NB4 (cell line): ENCODE measurements around the gene ZC3H14.

ENCODE experiments used
- POLR2A ChIP-seq: IDR thresholded peaks from 2 replicates; pipeline ENCODE4 v1.6.1; 2011; ENCODE audit warnings: mild to moderate bottlenecking; ENCODE audit not compliant: insufficient read length; ENCODE audit errors: extremely low read depth
- TF ChIP-seq, protein P1 (sequence below): IDR thresholded peaks from one replicate; pipeline ENCODE4 v1.5.1; 2012; ENCODE audit warnings: low read depth, low read length
- TF ChIP-seq, protein P2 (sequence below): IDR thresholded peaks from 2 replicates; pipeline ENCODE4 v1.6.1; 2011; ENCODE audit warnings: low read depth, low read length

DNA sequence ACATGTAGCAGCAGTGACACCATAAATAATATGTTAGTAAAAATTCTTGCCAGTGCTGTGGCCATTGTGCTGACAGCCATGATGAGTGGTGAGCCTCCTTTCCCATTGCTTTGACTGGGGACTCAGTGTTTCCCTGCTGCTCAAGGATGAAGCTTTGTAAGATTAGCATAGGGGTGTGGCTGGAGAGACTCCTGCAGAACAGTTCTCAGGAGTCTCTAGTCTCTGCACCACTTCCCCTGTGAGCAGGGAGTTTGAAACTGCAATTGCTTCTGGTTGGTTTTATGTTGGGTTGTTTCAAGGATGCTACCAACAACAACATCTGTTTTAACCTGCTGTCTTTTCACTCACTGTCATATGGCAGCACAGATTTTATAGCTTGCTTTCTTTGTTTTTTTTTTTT, 41.4 kb downstream of the ZC3H14 start:
- TF ChIP-seq, protein P1, sequence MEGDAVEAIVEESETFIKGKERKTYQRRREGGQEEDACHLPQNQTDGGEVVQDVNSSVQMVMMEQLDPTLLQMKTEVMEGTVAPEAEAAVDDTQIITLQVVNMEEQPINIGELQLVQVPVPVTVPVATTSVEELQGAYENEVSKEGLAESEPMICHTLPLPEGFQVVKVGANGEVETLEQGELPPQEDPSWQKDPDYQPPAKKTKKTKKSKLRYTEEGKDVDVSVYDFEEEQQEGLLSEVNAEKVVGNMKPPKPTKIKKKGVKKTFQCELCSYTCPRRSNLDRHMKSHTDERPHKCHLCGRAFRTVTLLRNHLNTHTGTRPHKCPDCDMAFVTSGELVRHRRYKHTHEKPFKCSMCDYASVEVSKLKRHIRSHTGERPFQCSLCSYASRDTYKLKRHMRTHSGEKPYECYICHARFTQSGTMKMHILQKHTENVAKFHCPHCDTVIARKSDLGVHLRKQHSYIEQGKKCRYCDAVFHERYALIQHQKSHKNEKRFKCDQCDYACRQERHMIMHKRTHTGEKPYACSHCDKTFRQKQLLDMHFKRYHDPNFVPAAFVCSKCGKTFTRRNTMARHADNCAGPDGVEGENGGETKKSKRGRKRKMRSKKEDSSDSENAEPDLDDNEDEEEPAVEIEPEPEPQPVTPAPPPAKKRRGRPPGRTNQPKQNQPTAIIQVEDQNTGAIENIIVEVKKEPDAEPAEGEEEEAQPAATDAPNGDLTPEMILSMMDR = no peak
- TF ChIP-seq POLR2A = no peak
- TF ChIP-seq, protein P2, sequence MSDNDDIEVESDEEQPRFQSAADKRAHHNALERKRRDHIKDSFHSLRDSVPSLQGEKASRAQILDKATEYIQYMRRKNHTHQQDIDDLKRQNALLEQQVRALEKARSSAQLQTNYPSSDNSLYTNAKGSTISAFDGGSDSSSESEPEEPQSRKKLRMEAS = no peak
